Glutamatergic neuron (in vitro differentiated cells): ENCODE results near the gene MON1A. TPM values are rescaled to one million over a fixed set of nuclear protein-coding genes. Genes with fewer than 3 reads are reported as not detected.
A peak's percentile ranks its signal among the peaks of the same experiment; 100 is the strongest.
"Not testable (repeated sequence)": the region's sequence is repeated elsewhere in the genome, so short reads cannot be mapped to it uniquely, and the experiment has no call there.

ENCODE experiments used
- DNase-seq: peaks from one replicate; pipeline ENCODE4 v3.0.0; 2022
- H3K27ac Mint-ChIP-seq: one replicate; pipeline ENCODE4 v1.8.0; 2020; ENCODE audit warnings: mild to moderate bottlenecking, mixed read lengths, inconsistent platforms; ENCODE audit not compliant: unreplicated experiment
- H3K27me3 Mint-ChIP-seq: one replicate; pipeline ENCODE4 v1.8.0; 2020; ENCODE audit warnings: mild to moderate bottlenecking, moderate library complexity, mixed read lengths, inconsistent platforms; ENCODE audit not compliant: unreplicated experiment
- H3K36me3 Mint-ChIP-seq: one replicate; pipeline ENCODE4 v1.8.0; 2020; ENCODE audit warnings: mild to moderate bottlenecking, mixed read lengths, inconsistent platforms; ENCODE audit not compliant: unreplicated experiment
- H3K4me1 Mint-ChIP-seq: one replicate; pipeline ENCODE4 v1.8.0; 2020; ENCODE audit warnings: mild to moderate bottlenecking, low read depth, mixed read lengths, inconsistent platforms; ENCODE audit not compliant: unreplicated experiment
- H3K4me3 Mint-ChIP-seq: one replicate; pipeline ENCODE4 v1.8.0; 2020; ENCODE audit warnings: mild to moderate bottlenecking, mixed read lengths, inconsistent platforms; ENCODE audit not compliant: unreplicated experiment
- H3K9me3 Mint-ChIP-seq: one replicate; pipeline ENCODE4 v1.8.0; 2020; ENCODE audit warnings: mild to moderate bottlenecking, moderate library complexity, mixed read lengths, inconsistent platforms; ENCODE audit not compliant: unreplicated experiment
- total RNA-seq: library from RNA; stranded (reverse); fragmentation: NEBNext Ultra II Directional; extraction: Animal tissue kit (Norgen Biotek cat#: 25700); gene quantifications from one replicate; pipeline ENCODE4 v1.2.1, GENCODE V29; 2021; ENCODE audit not compliant: unreplicated experiment
- TF ChIP-seq, protein P1 (sequence below): fragments of 200-600 bp; sonication (generic); IDR thresholded peaks from one replicate; pipeline ENCODE4 v1.5.0; 2021; ENCODE audit not compliant: partially characterized antibody, unreplicated experiment

The MON1A gene
- total RNA-seq, 1 donor from 2014 or later = 15.4 TPM

DNA sequence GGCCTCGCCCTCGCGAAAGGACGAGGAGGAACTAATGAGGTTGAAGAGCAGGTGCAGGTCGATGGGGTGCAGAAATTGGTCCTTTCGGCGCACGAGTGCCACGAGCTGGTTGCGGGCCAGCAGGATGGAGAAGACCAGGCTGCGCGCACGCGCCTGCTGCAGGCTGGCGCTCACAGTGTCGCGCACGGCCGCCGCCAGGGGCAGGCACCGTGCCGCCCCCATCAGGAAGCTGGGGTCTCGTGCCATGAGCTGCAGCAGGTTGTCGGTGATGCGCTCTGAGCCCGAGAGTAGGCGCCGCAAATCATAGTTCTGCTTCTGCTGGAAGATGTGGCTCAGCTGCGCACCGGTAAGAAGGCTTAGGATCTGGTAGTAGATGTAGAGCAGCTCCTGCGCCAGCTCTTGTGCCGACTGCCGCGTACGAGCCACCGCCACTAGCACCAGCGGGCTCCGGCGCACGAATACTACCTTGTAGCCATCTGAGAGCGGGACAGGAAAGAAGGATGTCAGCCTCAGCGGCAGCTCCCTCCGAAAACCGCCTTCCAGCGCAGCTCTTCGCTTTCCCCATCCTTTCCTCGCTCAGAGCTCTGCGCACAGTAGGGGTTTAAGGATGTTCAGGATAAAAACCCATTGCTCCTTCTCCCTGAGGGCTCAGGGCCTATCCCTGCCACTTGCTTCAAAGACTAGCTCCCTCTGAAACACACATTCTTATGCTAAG lies 19.0 kb downstream of the MON1A start:
- no peak overlapping the region for H3K27ac Mint-ChIP-seq
- H3K36me3 Mint-ChIP-seq = no peaks in the 10 kb centered on the region
- H3K4me1 Mint-ChIP-seq = peaks cover 23% of the 10 kb centered on the region
- peak overlapping the region; percentile 64 for H3K4me3 Mint-ChIP-seq
- TF ChIP-seq, protein P1, sequence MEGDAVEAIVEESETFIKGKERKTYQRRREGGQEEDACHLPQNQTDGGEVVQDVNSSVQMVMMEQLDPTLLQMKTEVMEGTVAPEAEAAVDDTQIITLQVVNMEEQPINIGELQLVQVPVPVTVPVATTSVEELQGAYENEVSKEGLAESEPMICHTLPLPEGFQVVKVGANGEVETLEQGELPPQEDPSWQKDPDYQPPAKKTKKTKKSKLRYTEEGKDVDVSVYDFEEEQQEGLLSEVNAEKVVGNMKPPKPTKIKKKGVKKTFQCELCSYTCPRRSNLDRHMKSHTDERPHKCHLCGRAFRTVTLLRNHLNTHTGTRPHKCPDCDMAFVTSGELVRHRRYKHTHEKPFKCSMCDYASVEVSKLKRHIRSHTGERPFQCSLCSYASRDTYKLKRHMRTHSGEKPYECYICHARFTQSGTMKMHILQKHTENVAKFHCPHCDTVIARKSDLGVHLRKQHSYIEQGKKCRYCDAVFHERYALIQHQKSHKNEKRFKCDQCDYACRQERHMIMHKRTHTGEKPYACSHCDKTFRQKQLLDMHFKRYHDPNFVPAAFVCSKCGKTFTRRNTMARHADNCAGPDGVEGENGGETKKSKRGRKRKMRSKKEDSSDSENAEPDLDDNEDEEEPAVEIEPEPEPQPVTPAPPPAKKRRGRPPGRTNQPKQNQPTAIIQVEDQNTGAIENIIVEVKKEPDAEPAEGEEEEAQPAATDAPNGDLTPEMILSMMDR = no peak
- peaks cover 5% of the 10 kb centered on the region for H3K27me3 Mint-ChIP-seq
- peak; percentile 55 for DNase-seq
- peaks cover 4% of the 10 kb centered on the region for H3K9me3 Mint-ChIP-seq

DNA sequence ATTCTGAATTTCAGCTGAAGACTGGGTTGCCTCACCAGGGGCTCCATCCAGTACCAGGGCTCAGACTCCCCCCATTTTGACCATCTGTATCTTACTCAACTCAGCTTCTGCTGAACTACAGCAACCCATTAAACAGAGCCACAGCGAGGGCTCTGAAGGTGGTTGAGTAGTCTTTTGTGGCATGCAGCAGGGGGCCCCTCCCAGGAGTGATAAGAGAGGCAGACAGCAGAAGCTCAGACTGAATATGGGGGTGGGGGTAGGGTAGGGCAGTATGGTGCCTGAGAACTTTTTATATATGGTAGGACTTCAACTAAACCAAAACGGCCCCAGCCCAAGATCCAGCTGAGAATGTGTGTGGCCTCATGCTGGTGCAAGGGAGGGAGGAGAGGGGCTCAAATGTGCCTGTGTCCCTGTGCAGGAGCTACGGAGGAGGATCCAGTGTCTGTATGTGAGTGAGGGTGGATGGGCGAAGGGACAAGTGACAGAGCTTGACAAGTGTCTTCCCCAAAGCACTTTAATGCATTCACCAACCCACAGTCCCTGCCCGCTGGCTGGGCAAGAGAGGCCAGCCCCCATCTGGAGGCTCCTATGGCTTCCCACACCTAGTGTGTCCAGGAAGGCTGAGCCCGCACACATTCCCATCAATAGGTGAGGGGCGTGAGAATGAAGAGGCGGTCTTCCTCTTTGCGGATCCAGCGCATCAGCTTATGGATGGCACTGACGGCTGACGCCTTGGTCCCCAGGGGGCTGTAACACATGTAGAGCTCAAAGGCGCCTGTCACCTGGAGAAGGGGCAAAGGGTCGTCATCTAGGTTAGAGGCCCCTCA lies 21.0 kb downstream of the MON1A start:
- H3K4me3 Mint-ChIP-seq = no peak overlapping the region
- no peak overlapping the region for H3K27ac Mint-ChIP-seq
- H3K36me3 Mint-ChIP-seq = no peaks in the 10 kb centered on the region
- H3K4me1 Mint-ChIP-seq = peaks cover 25% of the 10 kb centered on the region
- peaks cover 4% of the 10 kb centered on the region for H3K9me3 Mint-ChIP-seq
- TF ChIP-seq, protein P1 = no peak
- DNase-seq = no peak
- H3K27me3 Mint-ChIP-seq = peaks cover 8% of the 10 kb centered on the region

DNA sequence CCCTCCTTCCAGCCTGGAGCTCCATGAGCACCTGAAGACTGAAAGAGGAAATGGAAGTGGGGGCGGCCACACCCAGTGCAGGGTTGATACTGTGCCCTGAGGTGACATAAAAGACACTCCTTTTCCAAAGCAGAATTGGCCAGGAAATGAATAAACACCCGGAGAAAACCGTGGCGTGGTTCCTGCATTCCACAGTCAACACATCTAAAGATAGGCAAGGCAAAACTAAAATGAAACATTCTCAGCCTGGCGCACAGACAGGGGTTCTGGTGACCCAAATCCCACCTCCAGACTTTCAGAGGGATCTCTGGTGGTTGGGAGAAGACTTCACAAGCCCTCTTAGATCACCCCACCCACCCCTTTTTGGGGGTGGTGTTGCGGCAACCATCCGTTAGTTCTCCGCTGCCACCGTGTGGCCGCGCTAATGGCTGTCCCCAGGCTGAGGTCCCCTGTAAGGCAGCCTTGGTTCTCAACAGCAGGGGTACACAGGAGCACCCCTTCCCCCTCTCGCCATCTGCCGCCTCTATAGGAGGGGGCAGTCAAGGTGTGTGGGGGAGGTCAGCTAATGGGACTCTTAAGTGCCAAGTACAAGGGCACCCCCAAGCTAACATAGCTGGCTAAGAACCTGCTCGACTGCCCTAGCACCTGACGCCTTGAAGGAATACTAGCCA lies 23.4 kb downstream of the MON1A start:
- Mint-ChIP-seq H3K27me3 (peaks cover 8% of the 10 kb centered on the region), H3K4me3 (peak overlapping the region; percentile 4), H3K27ac (peak overlapping the region; percentile 38), H3K9me3 (no peaks in the 10 kb centered on the region), H3K36me3 (no peaks in the 10 kb centered on the region), H3K4me1 (peaks cover 13% of the 10 kb centered on the region)
- peak; percentile 67 for DNase-seq
- TF ChIP-seq, protein P1 = peak; percentile 57

DNA sequence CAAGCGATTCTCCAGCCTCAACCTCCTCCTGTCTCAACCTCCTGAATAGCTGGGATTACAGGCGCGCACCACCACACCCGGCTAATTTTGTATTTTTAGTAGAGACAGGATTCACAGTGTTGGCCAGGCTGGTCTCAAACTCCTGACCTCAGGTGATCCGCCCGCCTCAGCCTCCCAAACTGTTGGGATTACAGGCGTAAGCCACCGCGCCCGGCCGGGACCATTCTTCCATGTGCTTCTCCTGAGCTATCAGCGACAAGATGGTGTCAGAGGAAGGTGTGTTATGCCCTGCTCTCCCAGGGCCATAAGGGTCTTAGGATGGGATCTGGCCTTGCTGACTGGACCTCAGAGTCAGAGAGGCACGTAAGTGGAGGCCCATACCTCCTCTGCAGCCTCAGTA lies 25.2 kb downstream of the MON1A start:
- H3K4me1 Mint-ChIP-seq, H3K4me3 Mint-ChIP-seq, H3K27me3 Mint-ChIP-seq, DNase-seq, H3K9me3 Mint-ChIP-seq, H3K36me3 Mint-ChIP-seq, H3K27ac Mint-ChIP-seq: not testable (repeated sequence)
